Measurements from ENCODE around the gene HSD17B8.

Gene HSD17B8

DNA sequence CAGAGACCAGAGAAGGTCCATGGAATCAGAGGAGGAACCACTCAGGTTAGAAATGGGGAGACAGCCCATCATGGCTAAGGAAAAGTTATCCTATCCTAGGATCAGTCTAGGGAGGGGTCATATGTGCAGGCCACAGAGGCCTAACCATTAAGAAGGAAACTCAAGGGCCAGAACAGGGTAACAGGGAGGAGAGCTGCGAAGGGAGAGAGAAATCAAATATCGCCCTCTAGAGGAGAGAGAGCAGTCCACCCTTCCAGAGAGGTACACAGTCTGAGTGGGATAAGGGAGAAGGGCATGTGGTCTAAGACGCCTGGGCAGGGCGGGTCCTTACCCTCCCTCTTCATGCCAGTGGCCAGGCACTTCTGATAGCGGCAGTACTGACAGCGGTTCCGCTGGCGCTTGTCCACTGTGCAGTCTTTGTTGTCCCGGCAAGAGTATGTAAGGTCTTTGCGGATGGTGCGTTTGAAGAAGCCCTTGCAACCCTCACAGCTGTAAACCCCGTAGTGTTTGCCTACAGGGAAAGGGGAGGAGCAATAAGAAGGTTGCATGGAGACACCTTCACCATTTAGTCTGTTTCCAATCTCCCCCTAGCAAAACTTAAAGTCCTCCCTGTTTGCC is 6.9 kb upstream of the HSD17B8 start:
- peak overlapping the region; percentile 3 for H3K4me3 ChIP-seq (ENCODE audit: low read depth, low read length)
- TF ChIP-seq POLR2A (IDR thresholded peaks at IDR 0.05; ENCODE audit: extremely low read depth, insufficient read length) (no peak), MYC (IDR thresholded peaks at IDR 0.05; ENCODE audit: low read depth, low read length) (no peak)
- TF ChIP-seq, protein P1, sequence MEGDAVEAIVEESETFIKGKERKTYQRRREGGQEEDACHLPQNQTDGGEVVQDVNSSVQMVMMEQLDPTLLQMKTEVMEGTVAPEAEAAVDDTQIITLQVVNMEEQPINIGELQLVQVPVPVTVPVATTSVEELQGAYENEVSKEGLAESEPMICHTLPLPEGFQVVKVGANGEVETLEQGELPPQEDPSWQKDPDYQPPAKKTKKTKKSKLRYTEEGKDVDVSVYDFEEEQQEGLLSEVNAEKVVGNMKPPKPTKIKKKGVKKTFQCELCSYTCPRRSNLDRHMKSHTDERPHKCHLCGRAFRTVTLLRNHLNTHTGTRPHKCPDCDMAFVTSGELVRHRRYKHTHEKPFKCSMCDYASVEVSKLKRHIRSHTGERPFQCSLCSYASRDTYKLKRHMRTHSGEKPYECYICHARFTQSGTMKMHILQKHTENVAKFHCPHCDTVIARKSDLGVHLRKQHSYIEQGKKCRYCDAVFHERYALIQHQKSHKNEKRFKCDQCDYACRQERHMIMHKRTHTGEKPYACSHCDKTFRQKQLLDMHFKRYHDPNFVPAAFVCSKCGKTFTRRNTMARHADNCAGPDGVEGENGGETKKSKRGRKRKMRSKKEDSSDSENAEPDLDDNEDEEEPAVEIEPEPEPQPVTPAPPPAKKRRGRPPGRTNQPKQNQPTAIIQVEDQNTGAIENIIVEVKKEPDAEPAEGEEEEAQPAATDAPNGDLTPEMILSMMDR (IDR thresholded peaks at IDR 0.05; ENCODE audit: low read depth, low read length): peak; percentile 82
- TF ChIP-seq, protein P2, sequence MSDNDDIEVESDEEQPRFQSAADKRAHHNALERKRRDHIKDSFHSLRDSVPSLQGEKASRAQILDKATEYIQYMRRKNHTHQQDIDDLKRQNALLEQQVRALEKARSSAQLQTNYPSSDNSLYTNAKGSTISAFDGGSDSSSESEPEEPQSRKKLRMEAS (IDR thresholded peaks at IDR 0.05; ENCODE audit: low read depth, low read length): peak; percentile 17; the same call in 1 of the 2 replicates
- DNase-seq (ENCODE audit: low read depth): peak; percentile 74

DNA sequence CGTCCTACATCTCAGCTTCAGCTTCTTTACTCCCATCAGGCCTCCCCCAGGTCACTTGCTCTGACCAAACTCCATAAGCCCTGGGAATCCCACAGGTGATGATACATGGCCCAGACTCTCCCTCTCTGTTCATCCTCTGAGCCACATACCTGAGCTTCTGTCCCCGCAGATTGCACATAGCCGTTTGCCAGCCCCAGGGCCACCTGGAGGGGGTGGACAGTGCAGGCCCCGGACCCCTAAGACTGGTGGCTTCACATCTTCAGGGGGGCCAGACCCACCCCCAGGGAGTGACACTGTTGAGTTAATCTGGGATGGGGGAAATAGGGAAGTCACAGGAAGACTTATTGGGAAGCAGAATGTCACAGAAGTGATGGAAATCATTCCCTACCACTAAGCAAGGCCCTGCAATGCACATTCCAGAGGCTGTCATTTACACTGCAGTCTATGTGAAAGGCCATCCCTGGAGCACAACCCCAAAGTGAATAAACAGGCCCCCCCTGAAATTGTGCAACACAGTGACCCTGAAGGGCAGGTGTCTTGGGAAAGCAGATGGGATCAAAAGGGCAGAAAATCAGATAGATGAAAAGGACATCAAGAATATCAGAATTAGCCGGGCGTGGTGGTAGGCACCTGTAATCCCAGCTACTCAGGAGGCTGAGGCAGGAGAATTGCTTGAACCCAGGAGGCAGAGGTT is 6.1 kb upstream of the HSD17B8 start:
- TF ChIP-seq, protein P2 (IDR thresholded peaks at IDR 0.05; ENCODE audit: low read depth, low read length): no peak
- DNase-seq (ENCODE audit: low read depth): no peak
- H3K4me3 ChIP-seq (ENCODE audit: low read depth, low read length): no peak overlapping the region

DNA sequence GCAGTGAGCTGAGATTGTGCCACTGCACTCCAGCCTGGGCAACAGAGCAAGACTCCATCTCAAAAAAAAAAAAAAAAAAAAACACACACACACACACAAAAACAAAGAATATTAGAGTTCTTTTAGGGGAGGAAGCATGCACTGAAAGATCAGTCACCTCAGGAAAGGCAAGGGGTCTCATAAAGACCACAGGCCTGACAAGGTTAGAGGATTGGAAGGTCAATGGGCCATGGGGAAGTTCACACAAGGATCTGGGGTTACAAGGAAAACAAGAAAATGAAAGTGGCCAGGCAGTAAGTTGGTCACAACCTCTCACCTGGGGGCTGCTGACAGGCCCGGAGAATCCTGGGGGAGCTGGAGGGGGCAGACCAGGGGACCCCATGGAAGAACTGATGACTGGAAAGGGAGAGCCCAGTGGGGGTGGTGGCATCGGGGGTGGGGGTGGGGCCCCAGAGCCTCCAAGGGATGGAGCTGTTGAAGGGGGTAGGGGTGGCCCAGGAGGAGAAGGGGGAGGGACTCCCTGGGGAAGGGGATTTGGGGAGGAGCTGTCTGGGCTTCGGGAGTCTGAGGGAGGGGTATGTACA is 5.5 kb upstream of the HSD17B8 start:
- H3K4me3 ChIP-seq (ENCODE audit: low read depth, low read length): peak overlapping the region; percentile 92

DNA sequence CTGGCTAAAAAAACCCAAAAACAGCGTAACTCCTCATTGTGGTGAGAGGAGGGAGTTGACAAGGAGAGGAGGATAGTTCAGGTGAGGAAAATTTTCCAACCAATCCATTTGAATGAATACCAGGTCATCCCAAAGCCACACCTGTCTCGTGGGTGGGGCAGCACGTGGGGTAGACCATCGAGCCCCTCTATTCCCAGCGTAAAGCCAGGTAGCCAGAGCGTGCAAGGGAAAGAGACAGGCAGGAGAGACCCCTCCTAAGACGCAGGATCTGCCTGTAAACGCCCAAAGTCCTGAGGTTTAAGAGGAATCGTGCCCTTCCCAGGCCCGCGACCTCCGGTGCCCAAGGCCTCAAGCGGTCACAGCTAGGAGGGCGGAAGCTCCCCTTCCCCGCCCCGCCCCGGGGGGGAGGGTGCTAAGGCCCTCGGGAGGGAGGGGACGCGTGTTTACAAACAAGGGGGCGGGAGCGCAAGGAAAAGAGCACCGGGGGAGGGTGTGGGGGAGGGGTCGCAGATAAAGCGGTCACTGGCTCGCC is 4.7 kb upstream of the HSD17B8 start:
- peak; percentile 94 for DNase-seq (ENCODE audit: low read depth)
- peak; percentile 68 for TF ChIP-seq MYC (IDR thresholded peaks at IDR 0.05; ENCODE audit: low read depth, low read length)
- TF ChIP-seq, protein P1 (IDR thresholded peaks at IDR 0.05; ENCODE audit: low read depth, low read length): no peak
- TF ChIP-seq, protein P2 (IDR thresholded peaks at IDR 0.05; ENCODE audit: low read depth, low read length): peak; percentile 80
- H3K4me3 ChIP-seq (ENCODE audit: low read depth, low read length): peak overlapping the region; percentile 92

More for the DNA sequence above, 5.5 kb upstream of the HSD17B8 start:
- DNase-seq (ENCODE audit: low read depth): no peak
- TF ChIP-seq MYC (IDR thresholded peaks at IDR 0.05; ENCODE audit: low read depth, low read length) (no peak), POLR2A (IDR thresholded peaks at IDR 0.05; ENCODE audit: extremely low read depth, insufficient read length) (no peak)
- TF ChIP-seq, protein P2 (IDR thresholded peaks at IDR 0.05; ENCODE audit: low read depth, low read length): no peak
- TF ChIP-seq, protein P1 (IDR thresholded peaks at IDR 0.05; ENCODE audit: low read depth, low read length): no peak

DNA sequence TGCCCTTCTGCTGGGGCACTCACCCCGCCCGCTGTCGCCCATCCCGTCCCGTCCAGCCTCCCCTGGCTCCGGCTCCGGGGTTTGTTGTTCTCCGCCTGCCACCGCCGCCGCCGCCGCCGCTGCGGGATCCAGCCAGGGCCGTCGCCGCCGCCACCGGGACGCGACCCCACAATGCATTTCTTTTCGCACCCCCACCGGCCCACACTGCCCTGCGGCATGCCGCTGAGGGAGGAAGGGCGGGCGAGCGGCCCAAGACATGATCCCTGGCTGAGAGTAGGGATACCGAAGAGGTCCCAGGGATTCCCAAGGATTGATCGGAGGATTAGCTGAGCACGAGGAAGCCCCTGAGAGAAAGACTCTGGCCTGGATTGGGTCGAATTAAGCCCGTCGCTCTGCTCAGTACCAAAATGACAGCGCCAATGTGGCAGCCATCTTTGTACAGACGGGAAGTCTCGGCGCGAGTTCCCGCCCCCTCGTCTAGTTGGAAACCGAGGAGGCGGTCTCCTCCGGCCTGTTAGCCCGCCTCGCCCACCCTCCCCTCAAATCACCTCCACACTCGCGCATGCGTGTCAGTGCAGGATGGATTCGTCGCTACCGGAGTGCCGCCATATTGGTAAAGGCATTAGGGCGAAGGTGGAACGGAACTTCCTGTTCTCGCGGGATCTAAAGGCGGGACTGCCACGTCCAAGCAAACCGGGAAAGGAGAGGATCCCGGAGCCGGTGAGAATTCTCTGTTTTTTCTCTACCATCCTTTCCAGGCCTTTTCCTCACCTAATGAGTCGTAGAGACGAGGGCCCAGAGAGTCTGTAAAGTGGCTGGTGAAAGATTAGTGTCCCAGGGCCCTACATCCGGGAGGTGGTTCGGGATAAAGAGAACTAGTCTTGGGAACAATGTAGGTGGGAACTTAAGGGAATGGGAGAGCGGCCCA is 4.0 kb upstream of the HSD17B8 start, which contains the start of the genes RXRB and SLC39A7:
Gene RXRB (minus strand): TSS at position 447 of the 928 bp plus-strand sequence. CDS start 189 bp downstream, at position 258.
Gene SLC39A7 (plus strand): TSS at position 649 of the 928 bp plus-strand sequence. CDS start 379 bp downstream, outside the sequence.
- DNase-seq (ENCODE audit: low read depth): peak; percentile 99
- H3K4me3 ChIP-seq (ENCODE audit: low read depth, low read length): peak within 1 kb of the TSS; percentile 92

More for the DNA sequence above, 4.0 kb upstream of the HSD17B8 start, which contains the start of the genes RXRB and SLC39A7:
- TF ChIP-seq, protein P2 (IDR thresholded peaks at IDR 0.05; ENCODE audit: low read depth, low read length): 0 out of 2 replicates have a peak, but pooled peaks have one; percentile 8
- TF ChIP-seq POLR2A (IDR thresholded peaks at IDR 0.05; ENCODE audit: extremely low read depth, insufficient read length) (peak; percentile 85), MYC (IDR thresholded peaks at IDR 0.05; ENCODE audit: low read depth, low read length) (no peak)
- TF ChIP-seq, protein P1 (IDR thresholded peaks at IDR 0.05; ENCODE audit: low read depth, low read length): no peak

Data from NB4 (cell line).